ENCODE data around the gene OR7C1.

Gene OR7C1

GRCh38 chr19:14764401-14764800 lies 70.6 kb downstream of the OR7C1 start:
- DNase-seq, result no peak

DNA sequence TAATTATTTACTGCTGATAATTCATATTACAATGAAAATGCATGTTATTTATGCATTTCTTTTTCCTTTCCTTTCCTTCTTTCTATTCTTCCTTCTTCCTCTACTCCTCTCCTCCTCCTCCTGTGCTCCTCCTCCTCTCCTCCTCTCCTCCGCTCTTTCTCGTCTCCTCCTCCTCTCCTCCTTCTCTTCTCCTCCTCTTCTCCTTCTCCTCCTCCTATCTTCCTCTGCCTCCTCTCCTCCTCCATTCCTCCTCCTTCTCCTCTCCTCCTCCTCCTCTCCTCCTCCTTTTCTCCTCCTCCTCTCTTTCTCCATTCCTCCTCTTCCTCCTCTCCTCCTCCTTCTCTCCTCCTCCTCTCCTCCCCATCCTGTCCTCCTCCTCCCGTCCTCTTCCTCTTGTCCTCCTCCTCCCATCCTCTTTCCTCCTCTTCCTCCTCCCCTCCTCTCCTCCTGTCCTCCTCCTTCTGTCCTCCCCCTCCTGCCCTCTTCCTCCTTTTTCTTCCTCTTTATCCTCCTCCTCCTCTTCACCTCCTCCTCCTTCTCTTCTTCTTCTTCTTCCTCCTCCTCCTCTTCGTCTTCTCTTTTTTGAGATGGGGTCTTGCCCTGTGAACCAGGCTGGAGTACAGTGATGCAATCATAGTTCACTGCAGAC lies 71.4 kb downstream of the OR7C1 start:
- DNase-seq, result no peak

DNA sequence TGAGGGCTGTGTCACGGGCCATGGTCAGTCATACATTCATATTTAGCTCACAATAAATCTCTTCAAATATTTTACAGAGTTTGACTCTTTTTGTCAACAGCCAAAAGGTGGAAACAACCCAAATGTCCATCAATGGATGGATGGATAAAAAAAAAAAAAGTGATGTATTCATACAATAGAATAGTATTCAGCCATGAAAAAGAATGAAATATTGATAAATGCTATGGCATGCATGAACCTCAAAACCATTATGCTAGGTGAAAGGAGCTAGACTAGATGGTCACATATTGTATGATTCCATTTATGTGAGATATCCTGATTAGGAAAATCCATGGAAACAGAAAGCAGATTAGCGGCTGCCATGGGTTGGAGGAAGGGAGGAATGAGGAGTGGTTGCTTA lies 72.9 kb downstream of the OR7C1 start:
- DNase-seq, result no peak

DNA sequence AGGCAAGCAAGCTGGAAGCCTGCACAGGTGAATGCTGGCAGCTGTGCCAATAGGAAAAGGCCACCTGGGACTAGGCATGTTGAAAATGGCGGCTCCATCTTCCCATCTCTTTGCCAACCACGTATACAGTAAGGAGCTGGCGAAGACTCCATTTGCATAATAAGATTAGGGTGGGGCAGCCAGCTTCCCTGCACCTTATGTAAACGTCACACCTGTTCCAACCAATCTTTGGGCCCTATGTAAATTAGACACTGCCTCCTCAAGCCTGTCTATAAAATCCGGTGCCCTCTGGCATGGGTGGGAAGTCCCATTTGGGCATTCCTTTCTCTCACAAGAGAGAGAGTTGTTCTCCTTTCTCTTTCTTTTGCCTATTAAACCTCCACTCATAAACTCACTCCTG lies 73.4 kb downstream of the OR7C1 start:
- DNase-seq, result no peak

- no peak for DNase-seq
These were observed 76.2 kb downstream of the OR7C1 start for GRCh38 chr19:14758816-14759215.

GRCh38 chr19:14748601-14749000 lies 86.4 kb downstream of the OR7C1 start:
- DNase-seq, result no peak

Measured in activated effector memory CD4-positive, alpha-beta T cell treated with Interleukin-2 at 50 U/mL for 16 hours (primary cell).